Measurements from ENCODE around the gene UBE2E2.

The UBE2E2 gene

GRCh38 chr3:23640471-23641146 is 437.5 kb downstream of the UBE2E2 start:
- DNase-seq = no peak
